ENCODE results near the gene ZNF488. TPM values are rescaled to one million over a fixed set of nuclear protein-coding genes. Genes with fewer than 3 reads are reported as not detected.

The ZNF488 gene
- total and polyA plus RNA-seq, 2 donors (not counting 1 experiment from before 2014, with no cell fraction given): 0.07 TPM; not detected in 1

DNA sequence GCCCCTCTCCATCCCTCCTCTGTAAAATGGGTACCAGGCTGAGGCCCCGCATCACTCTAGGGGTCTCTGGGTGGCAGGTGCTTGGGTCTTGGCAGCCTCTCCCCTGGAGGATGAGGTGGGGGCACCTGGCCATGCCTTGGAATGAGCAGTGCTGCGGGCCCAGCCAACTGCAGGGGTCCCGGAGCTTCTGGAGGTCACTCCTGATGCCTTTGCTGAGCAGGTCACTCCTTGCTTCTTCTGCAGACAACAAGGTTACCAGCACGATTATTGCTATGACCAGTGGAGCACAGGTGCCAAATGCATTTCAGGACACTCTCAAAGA lies 22.4 kb upstream of the ZNF488 start:
- Histone ChIP-seq H2AFZ (ENCODE audit: low read length) (no peak overlapping the region), H4K20me1 (ENCODE audit: control insufficient read depth, extremely low read depth, insufficient read depth, low read length) (no peaks in the 10 kb centered on the region), H3K27ac (ENCODE audit: insufficient read depth, low read length) (no peak overlapping the region), H3K9me3 (ENCODE audit: control insufficient read depth, insufficient read depth, low read depth, low read length) (no peaks in the 10 kb centered on the region), H3K79me2 (ENCODE audit: control insufficient read depth, insufficient read depth, low read length) (no peaks in the 10 kb centered on the region), H3K4me3 (replicated peaks in 1 of 4; ENCODE audit: control extremely low read depth in 1 of 4, insufficient read depth in 1 of 4, low read depth in 3 of 4, low read length in 4 of 4) (no peak overlapping the region), H3K4me1 (ENCODE audit: control insufficient read depth, extremely low read depth, insufficient read depth, low read length) (peaks cover 16% of the 10 kb centered on the region), H3K9ac (ENCODE audit: insufficient read depth, low read length) (no peak overlapping the region), H3K36me3 (ENCODE audit: control insufficient read depth, insufficient read depth, low read length) (no peaks in the 10 kb centered on the region), H3K4me2 (ENCODE audit: extremely low read depth, insufficient read depth, low read length) (no peak overlapping the region), H3K27me3 (ENCODE audit: control insufficient read depth, insufficient read depth, low read length) (no peaks in the 10 kb centered on the region)
- no peak for TF ChIP-seq EZH2 (IDR thresholded peaks at IDR 0.05; ENCODE audit: low read length, missing control alignments)
- TF ChIP-seq, protein P1, sequence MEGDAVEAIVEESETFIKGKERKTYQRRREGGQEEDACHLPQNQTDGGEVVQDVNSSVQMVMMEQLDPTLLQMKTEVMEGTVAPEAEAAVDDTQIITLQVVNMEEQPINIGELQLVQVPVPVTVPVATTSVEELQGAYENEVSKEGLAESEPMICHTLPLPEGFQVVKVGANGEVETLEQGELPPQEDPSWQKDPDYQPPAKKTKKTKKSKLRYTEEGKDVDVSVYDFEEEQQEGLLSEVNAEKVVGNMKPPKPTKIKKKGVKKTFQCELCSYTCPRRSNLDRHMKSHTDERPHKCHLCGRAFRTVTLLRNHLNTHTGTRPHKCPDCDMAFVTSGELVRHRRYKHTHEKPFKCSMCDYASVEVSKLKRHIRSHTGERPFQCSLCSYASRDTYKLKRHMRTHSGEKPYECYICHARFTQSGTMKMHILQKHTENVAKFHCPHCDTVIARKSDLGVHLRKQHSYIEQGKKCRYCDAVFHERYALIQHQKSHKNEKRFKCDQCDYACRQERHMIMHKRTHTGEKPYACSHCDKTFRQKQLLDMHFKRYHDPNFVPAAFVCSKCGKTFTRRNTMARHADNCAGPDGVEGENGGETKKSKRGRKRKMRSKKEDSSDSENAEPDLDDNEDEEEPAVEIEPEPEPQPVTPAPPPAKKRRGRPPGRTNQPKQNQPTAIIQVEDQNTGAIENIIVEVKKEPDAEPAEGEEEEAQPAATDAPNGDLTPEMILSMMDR (conservative IDR thresholded peaks at IDR 0.05 in 1 of 2, IDR thresholded peaks at IDR 0.05 in 1 of 2; ENCODE audit: low read depth in 1 of 2, low read length in 2 of 2): no peak
- DNase-seq (ENCODE audit: low read depth in 2 of 2): no peak

DNA sequence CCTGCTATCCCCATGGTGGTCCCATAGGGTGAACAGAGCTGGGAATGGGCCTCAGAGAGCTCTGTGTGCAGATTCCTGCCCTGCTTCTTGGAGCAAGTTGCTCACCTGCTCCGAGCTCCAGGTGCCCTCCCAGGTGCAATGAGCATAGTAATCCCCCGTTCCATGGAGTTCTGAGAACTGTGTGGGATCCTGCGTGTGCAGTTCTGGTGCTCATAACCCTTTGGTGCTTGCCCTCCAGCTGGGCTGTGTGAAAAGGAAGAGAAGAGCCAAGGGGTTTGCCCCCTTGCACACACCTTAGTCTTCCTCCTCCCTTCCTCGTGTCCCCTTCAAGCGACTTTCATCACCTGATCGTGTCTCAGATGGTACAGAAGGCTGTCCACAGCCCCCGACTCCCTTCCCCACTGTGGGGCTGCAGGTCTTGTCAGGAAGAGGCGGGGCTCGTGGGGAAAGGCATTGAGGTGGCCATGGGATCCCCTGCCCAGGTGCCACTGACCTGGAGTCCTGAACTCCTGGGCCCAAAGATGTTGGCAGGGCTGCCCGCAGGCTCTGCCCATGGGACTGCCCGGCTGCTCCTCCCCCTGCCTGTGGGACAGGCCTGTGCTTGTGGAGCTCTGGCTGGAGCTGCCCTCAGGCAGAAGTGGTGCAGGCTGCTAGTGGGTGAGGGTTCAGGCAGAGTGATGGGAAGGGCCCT lies 21.9 kb upstream of the ZNF488 start:
- Histone ChIP-seq H3K4me1 (ENCODE audit: control insufficient read depth, extremely low read depth, insufficient read depth, low read length) (peaks cover 16% of the 10 kb centered on the region), H3K27ac (ENCODE audit: insufficient read depth, low read length) (no peak overlapping the region), H3K4me2 (ENCODE audit: extremely low read depth, insufficient read depth, low read length) (no peak overlapping the region)

DNA sequence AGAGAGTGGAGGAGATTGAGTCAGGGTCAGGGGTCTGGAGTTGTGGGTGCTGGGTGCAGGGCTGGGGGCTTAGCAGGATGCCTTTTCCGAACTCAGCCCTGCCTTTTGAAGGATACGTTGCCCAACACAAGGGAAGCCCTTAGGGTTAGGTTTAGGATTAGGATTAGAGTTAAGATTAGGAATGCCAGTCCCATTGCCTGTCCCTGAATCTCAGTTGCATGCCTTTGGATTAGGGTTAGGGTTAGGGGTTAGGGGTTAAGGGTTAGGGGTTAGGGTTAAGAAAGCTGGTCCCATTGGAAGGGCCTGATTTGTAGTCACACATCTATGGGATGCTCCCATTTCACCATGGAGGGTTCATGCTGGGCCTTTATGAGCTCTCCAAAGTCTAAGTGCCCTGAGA lies 20.8 kb upstream of the ZNF488 start:
- peaks cover 16% of the 10 kb centered on the region for H3K4me1 ChIP-seq (ENCODE audit: control insufficient read depth, extremely low read depth, insufficient read depth, low read length)
- H3K9me3 ChIP-seq (ENCODE audit: control insufficient read depth, insufficient read depth, low read depth, low read length): no peaks in the 10 kb centered on the region
- H2AFZ ChIP-seq (ENCODE audit: low read length): no peak overlapping the region
- no peak overlapping the region for H3K27ac ChIP-seq (ENCODE audit: insufficient read depth, low read length)
- H3K4me3 ChIP-seq (replicated peaks in 1 of 4; ENCODE audit: control extremely low read depth in 1 of 4, insufficient read depth in 1 of 4, low read depth in 3 of 4, low read length in 4 of 4): no peak overlapping the region
- no peaks in the 10 kb centered on the region for H4K20me1 ChIP-seq (ENCODE audit: control insufficient read depth, extremely low read depth, insufficient read depth, low read length)
- H3K36me3 ChIP-seq (ENCODE audit: control insufficient read depth, insufficient read depth, low read length): no peaks in the 10 kb centered on the region
- no peak for DNase-seq (ENCODE audit: low read depth in 2 of 2)
- no peaks in the 10 kb centered on the region for H3K79me2 ChIP-seq (ENCODE audit: control insufficient read depth, insufficient read depth, low read length)
- no peak overlapping the region for H3K4me2 ChIP-seq (ENCODE audit: extremely low read depth, insufficient read depth, low read length)
- H3K9ac ChIP-seq (ENCODE audit: insufficient read depth, low read length): no peak overlapping the region
- no peaks in the 10 kb centered on the region for H3K27me3 ChIP-seq (ENCODE audit: control insufficient read depth, insufficient read depth, low read length)
- TF ChIP-seq, protein P1 (conservative IDR thresholded peaks at IDR 0.05 in 1 of 2, IDR thresholded peaks at IDR 0.05 in 1 of 2; ENCODE audit: low read depth in 1 of 2, low read length in 2 of 2): no peak
- no peak for TF ChIP-seq EZH2 (IDR thresholded peaks at IDR 0.05; ENCODE audit: low read length, missing control alignments)

More for the DNA sequence above, 21.9 kb upstream of the ZNF488 start:
- Histone ChIP-seq H3K9me3 (ENCODE audit: control insufficient read depth, insufficient read depth, low read depth, low read length) (no peaks in the 10 kb centered on the region), H3K4me3 (replicated peaks in 1 of 4; ENCODE audit: control extremely low read depth in 1 of 4, insufficient read depth in 1 of 4, low read depth in 3 of 4, low read length in 4 of 4) (no peak overlapping the region), H4K20me1 (ENCODE audit: control insufficient read depth, extremely low read depth, insufficient read depth, low read length) (no peaks in the 10 kb centered on the region), H3K79me2 (ENCODE audit: control insufficient read depth, insufficient read depth, low read length) (no peaks in the 10 kb centered on the region), H3K27me3 (ENCODE audit: control insufficient read depth, insufficient read depth, low read length) (no peaks in the 10 kb centered on the region), H2AFZ (ENCODE audit: low read length) (no peak overlapping the region), H3K36me3 (ENCODE audit: control insufficient read depth, insufficient read depth, low read length) (no peaks in the 10 kb centered on the region), H3K9ac (ENCODE audit: insufficient read depth, low read length) (no peak overlapping the region)
- no peak for DNase-seq (ENCODE audit: low read depth in 2 of 2)
- TF ChIP-seq, protein P1 (conservative IDR thresholded peaks at IDR 0.05 in 1 of 2, IDR thresholded peaks at IDR 0.05 in 1 of 2; ENCODE audit: low read depth in 1 of 2, low read length in 2 of 2): no peak
- TF ChIP-seq EZH2 (IDR thresholded peaks at IDR 0.05; ENCODE audit: low read length, missing control alignments): no peak
